CD4-positive, alpha-beta T cell (primary cell): ENCODE data around the gene FAM181A. TPM values are rescaled to one million over a fixed set of nuclear protein-coding genes. Genes with fewer than 3 reads are reported as not detected.

Experiments
- ATAC-seq: fragments of 200-7000 bp; cut with Tn5 transposase; one replicate; pipeline ENCODE4 v1.10.0; 2022; ENCODE audit warnings: mild to moderate bottlenecking; ENCODE audit not compliant: poor library complexity
- CTCF ChIA-PET: fragments of 350-600 bp; sonication (Branson Sonifier 250); formaldehyde crosslinking; loops from one replicate; lab custom pipeline; 2021; ENCODE audit warnings: antibody characterized with exemption, inconsistent platforms; lab: Charles Lee
- POLR2A ChIA-PET: fragments of 350-600 bp; sonication (Branson Sonifier 250); formaldehyde crosslinking; loops from one replicate; lab custom pipeline; 2021; ENCODE audit warnings: antibody characterized with exemption, inconsistent platforms; lab: Charles Lee
- DNase-seq, 14 experiments: peaks; one replicate each; pipeline ENCODE4 v3.0.0-alpha.2; 2013 to 2020; ENCODE audit warnings: mixed read lengths in 2 of 14
- H3K27ac ChIP-seq, 2 donors: one replicate each; pipeline versions ENCODE4 v1.5.1 to v1.7.0; 2013; ENCODE audit warnings: low read length in 2 of 2, low read depth in 1 of 2, mild to moderate bottlenecking in 1 of 2
- H3K27me3 ChIP-seq, 2 experiments: 1 replicate in 1 of 2; 2 replicates in 1 of 2; pipeline versions ENCODE4 v1.6.1 to v1.7.0; 2013; ENCODE audit warnings: low read length in 2 of 2, control low read depth in 1 of 2, mild to moderate bottlenecking in 1 of 2, moderate library complexity in 1 of 2; ENCODE audit not compliant: insufficient read depth in 2 of 2, control insufficient read depth in 1 of 2
- H3K36me3 ChIP-seq: one replicate; pipeline ENCODE4 v1.6.1; 2013; ENCODE audit warnings: low read length, control low read depth; ENCODE audit not compliant: insufficient read depth
- H3K4me1 ChIP-seq: one replicate; pipeline ENCODE4 v1.6.1; 2013; ENCODE audit warnings: low read length, control low read depth; ENCODE audit not compliant: insufficient read depth
- H3K4me3 ChIP-seq: one replicate; pipeline ENCODE4 v1.5.1; 2013; ENCODE audit warnings: mild to moderate bottlenecking, low read length, moderate library complexity
- H3K9me3 ChIP-seq, 2 experiments: 1 replicate in 1 of 2; 2 replicates in 1 of 2; pipeline versions ENCODE4 v1.6.1 to v1.7.0; 2013; ENCODE audit warnings: low read length in 2 of 2, mild to moderate bottlenecking in 2 of 2, control low read depth in 1 of 2, moderate library complexity in 1 of 2; ENCODE audit not compliant: control insufficient read depth in 1 of 2, insufficient read depth in 1 of 2
- H3K27ac Mint-ChIP-seq: one replicate; pipeline ENCODE4 v1.8.0; 2020; ENCODE audit warnings: mixed read lengths
- H3K27me3 Mint-ChIP-seq: one replicate; pipeline ENCODE4 v1.8.0; 2021; ENCODE audit warnings: mixed read lengths
- H3K36me3 Mint-ChIP-seq: one replicate; pipeline ENCODE4 v1.8.0; 2021; ENCODE audit warnings: low read depth, mixed read lengths
- H3K4me1 Mint-ChIP-seq: one replicate; pipeline ENCODE4 v1.8.0; 2021; ENCODE audit warnings: low read depth, mixed read lengths
- H3K4me3 Mint-ChIP-seq: one replicate; pipeline ENCODE4 v1.8.0; 2020; ENCODE audit warnings: mild to moderate bottlenecking, mixed read lengths
- H3K9me3 Mint-ChIP-seq: one replicate; pipeline ENCODE4 v1.8.0; 2020; ENCODE audit warnings: mixed read lengths
- intact Hi-C, 2 experiments: fragments of 100-400 bp; cut with DNase I in 1 of 2; cut with micrococcal nuclease in 1 of 2; formaldehyde crosslinking; loops; one replicate each; pipeline versions ENCODE4 v1.15.1 to v1.9.0; 2023 to 2025; cut with DNase I, micrococcal nuclease
- total RNA-seq, 174 experiments: library from RNA in 2 of 174; stranded (reverse) in 2 of 174; gene quantifications; one replicate each; pipeline ENCODE4 v1.2.3 and lab custom pipeline; 2021 to 2026
- TF ChIP-seq, protein P1 (sequence below): fragments of 200-600 bp; IDR thresholded peaks from one replicate; pipeline ENCODE4 v1.8.0; 2022; ENCODE audit warnings: antibody characterized with exemption, mild to moderate bottlenecking

The FAM181A gene
- total RNA-seq, 2 experiments from 2014 or later, result not detected

- Mint-ChIP-seq H3K4me1 (peaks cover 95% of the 10 kb centered on the region), H3K27ac (peak overlapping the region; percentile 91), H3K9me3 (no peaks in the 10 kb centered on the region), H3K36me3 (no peaks in the 10 kb centered on the region), H3K27me3 (no peaks in the 10 kb centered on the region), H3K4me3 (peak overlapping the region; percentile 76)
- Histone ChIP-seq H3K36me3 (no peaks in the 10 kb centered on the region), H3K27me3 (no peaks in the 10 kb centered on the region), H3K4me1 (peaks cover 100% of the 10 kb centered on the region), H3K9me3 (no peaks in the 10 kb centered on the region), H3K4me3 (peak overlapping the region; percentile 24), H3K27ac (peak overlapping the region in 1 of 2 donors; percentile 71)
- DNase-seq (no peak), ATAC-seq (no peak)
- intact Hi-C loops, result loop anchor here (1.0 to 5.0 kb wide), 2 partner anchors 12 to 214 kb away; partner anchors contain the start of gene PPP4R4 (in 1 of the 2)
- TF ChIP-seq, protein P1, sequence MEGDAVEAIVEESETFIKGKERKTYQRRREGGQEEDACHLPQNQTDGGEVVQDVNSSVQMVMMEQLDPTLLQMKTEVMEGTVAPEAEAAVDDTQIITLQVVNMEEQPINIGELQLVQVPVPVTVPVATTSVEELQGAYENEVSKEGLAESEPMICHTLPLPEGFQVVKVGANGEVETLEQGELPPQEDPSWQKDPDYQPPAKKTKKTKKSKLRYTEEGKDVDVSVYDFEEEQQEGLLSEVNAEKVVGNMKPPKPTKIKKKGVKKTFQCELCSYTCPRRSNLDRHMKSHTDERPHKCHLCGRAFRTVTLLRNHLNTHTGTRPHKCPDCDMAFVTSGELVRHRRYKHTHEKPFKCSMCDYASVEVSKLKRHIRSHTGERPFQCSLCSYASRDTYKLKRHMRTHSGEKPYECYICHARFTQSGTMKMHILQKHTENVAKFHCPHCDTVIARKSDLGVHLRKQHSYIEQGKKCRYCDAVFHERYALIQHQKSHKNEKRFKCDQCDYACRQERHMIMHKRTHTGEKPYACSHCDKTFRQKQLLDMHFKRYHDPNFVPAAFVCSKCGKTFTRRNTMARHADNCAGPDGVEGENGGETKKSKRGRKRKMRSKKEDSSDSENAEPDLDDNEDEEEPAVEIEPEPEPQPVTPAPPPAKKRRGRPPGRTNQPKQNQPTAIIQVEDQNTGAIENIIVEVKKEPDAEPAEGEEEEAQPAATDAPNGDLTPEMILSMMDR, result no peak
- CTCF ChIA-PET, result interaction anchor here (0.6 to 3.6 kb wide), 4 partner anchors 12 to 178 kb away, joined by 3 to 31 read pairs (median 5); no protein-coding TSS in a partner anchor
- POLR2A ChIA-PET, result interaction anchor here (1.4 to 6.1 kb wide), 7 partner anchors 12 to 204 kb away, joined by 3 to 77 read pairs (median 6); partner anchors contain the start of genes ASB2, DDX24 and IFI27L1
Measured at GRCh38 chr14:93958567-93959238, 31.6 kb downstream of the FAM181A start.

DNA sequence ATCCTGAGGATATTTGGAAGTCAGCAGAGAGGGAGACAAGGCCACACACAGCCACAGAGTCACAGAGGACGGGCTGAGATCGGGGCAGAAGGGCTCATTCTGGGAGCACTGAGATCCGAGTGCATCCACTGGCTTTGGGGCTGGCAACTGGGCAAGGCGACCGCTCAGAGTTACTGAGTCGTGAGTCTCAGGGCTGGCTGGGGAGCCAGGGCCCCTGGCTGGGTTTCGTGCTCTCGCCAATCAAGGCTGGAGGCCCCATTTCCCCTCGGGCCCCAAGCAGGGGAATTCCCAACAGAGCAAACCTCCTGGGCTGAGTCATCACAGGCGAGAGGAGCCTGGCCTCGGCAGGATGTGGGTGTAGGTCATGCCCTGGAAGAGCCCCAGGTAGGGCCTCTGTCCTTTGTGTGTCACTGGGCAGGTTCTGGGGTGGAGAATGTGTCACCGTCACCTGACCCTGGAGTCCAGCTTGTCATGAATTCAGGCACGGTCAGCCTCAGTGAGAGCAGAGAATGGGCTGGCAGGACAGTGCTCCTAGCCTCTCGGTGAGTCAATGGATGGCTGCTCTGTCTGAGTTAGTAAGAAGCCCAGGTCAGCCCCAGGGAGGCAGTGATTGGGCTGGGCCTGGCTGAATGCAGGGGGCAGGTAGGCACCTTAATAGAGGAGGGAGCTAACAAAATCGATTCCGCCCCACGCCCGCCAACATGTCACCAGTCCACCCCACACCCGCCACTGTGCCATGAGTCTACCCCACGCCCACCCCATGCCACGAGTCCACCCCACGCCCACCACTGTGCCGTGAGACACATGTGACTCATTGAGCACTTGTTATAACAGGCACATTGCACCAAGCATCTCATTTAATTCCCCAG lies 32.3 kb downstream of the FAM181A start:
- H3K9me3 ChIP-seq, result no peaks in the 10 kb centered on the region
- peaks cover 100% of the 10 kb centered on the region for H3K4me1 ChIP-seq
- peak; percentile 77 to 98 (median 88) for DNase-seq
- H3K36me3 ChIP-seq, result no peaks in the 10 kb centered on the region
- Mint-ChIP-seq H3K4me3 (peak overlapping the region; percentile 76), H3K36me3 (no peaks in the 10 kb centered on the region), H3K27me3 (no peaks in the 10 kb centered on the region), H3K4me1 (peaks cover 96% of the 10 kb centered on the region), H3K9me3 (no peaks in the 10 kb centered on the region), H3K27ac (peak overlapping the region; percentile 91)
- peak overlapping the region; percentile 42 to 71 for H3K27ac ChIP-seq
- H3K4me3 ChIP-seq, result peak overlapping the region; percentile 24
- intact Hi-C loops, result loop anchor here (1.0 to 5.0 kb wide), 3 partner anchors 11 to 213 kb away; partner anchors contain the start of genes ASB2 (in 1 of the 2) and PPP4R4 (in 1 of the 2)
- ChIA-PET CTCF (interaction anchor here (0.6 to 3.6 kb wide), 4 partner anchors 11 to 177 kb away, joined by 3 to 31 read pairs (median 5); no protein-coding TSS in a partner anchor), POLR2A (interaction anchor here (0.8 to 6.1 kb wide), 10 partner anchors 11 to 203 kb away, joined by 3 to 77 read pairs (median 5); partner anchors contain the start of genes ASB2, DDX24, IFI27L1 and OTUB2)
- no peaks in the 10 kb centered on the region for H3K27me3 ChIP-seq
- peak; percentile 79 for ATAC-seq
- TF ChIP-seq, protein P1, result no peak

- no peaks in the 10 kb centered on the region for H3K27me3 Mint-ChIP-seq
- TF ChIP-seq, protein P1, result no peak
- POLR2A ChIA-PET, result interaction anchor here (0.8 to 6.1 kb wide), 9 partner anchors 10 to 121 kb away, joined by 3 to 77 read pairs (median 6); partner anchors contain the start of genes ASB2, DDX24, IFI27L1 and OTUB2
- intact Hi-C loops, result loop anchor here in 1 of 2 experiments (2.0 kb wide), 1 partner anchor 17 kb away; the partner anchor contains the start of gene ASB2
- peak overlapping the region; percentile 76 for H3K4me3 Mint-ChIP-seq
- peak overlapping the region; percentile 91 for H3K27ac Mint-ChIP-seq
- H3K27ac ChIP-seq, result peak overlapping the region; percentile 42 to 71
- DNase-seq (peak in 2 of 14 experiments; percentile 43 to 51), ATAC-seq (no peak)
- no peaks in the 10 kb centered on the region for H3K9me3 Mint-ChIP-seq
- no peaks in the 10 kb centered on the region for H3K36me3 Mint-ChIP-seq
- CTCF ChIA-PET, result interaction anchor here (1.2 to 3.6 kb wide), 4 partner anchors 10 to 76 kb away, joined by 3 to 31 read pairs (median 8); no protein-coding TSS in a partner anchor
- H3K27me3 ChIP-seq, result no peaks in the 10 kb centered on the region
- no peaks in the 10 kb centered on the region for H3K9me3 ChIP-seq
- no peaks in the 10 kb centered on the region for H3K36me3 ChIP-seq
- H3K4me1 Mint-ChIP-seq, result peaks cover 96% of the 10 kb centered on the region
- H3K4me3 ChIP-seq, result no peak overlapping the region
- peaks cover 96% of the 10 kb centered on the region for H3K4me1 ChIP-seq
Measured at GRCh38 chr14:93960108-93960475, 32.9 kb downstream of the FAM181A start.
